Activated CD8-positive, alpha-beta T cell treated with anti-CD3 and anti-CD28 coated beads for 36 hours (primary cell): ENCODE data around the gene SOCS4. TPM values are rescaled to one million over a fixed set of nuclear protein-coding genes. Genes with fewer than 3 reads are reported as not detected.
A peak's percentile ranks its signal among the peaks of the same experiment; 100 is the strongest.

Experiments used
- ATAC-seq: fragments of 200-7000 bp; cut with Tn5 transposase; one replicate; pipeline ENCODE4 v1.10.0; 2021; ENCODE audit warnings: mild to moderate bottlenecking, moderate library complexity
- CTCF ChIA-PET: fragments of 350-600 bp; sonication (Branson Sonifier 250); formaldehyde crosslinking; loops from one replicate; lab custom pipeline; 2021; ENCODE audit warnings: antibody characterized with exemption; lab: Charles Lee
- POLR2A ChIA-PET: fragments of 350-600 bp; sonication (Branson Sonifier 250); formaldehyde crosslinking; loops from one replicate; lab custom pipeline; 2021; ENCODE audit warnings: antibody characterized with exemption; lab: Charles Lee
- DNase-seq: peaks from one replicate; pipeline ENCODE4 v3.0.0-alpha.2; 2020
- H3K27ac Mint-ChIP-seq: one replicate; pipeline ENCODE4 v1.8.0; 2021; ENCODE audit warnings: mild to moderate bottlenecking, mixed read lengths
- H3K27me3 Mint-ChIP-seq: one replicate; pipeline ENCODE4 v1.8.0; 2021; ENCODE audit warnings: mixed read lengths
- H3K36me3 Mint-ChIP-seq: one replicate; pipeline ENCODE4 v1.8.0; 2021; ENCODE audit warnings: low read depth, mixed read lengths
- H3K4me1 Mint-ChIP-seq: one replicate; pipeline ENCODE4 v1.8.0; 2021; ENCODE audit warnings: low read depth, mixed read lengths
- H3K4me3 Mint-ChIP-seq: one replicate; pipeline ENCODE4 v1.8.0; 2021; ENCODE audit warnings: mild to moderate bottlenecking, moderate library complexity, mixed read lengths
- H3K9me3 Mint-ChIP-seq: one replicate; pipeline ENCODE4 v1.8.0; 2021; ENCODE audit warnings: mixed read lengths
- CTCF ChIP-seq: fragments of 200-600 bp; IDR thresholded peaks from one replicate; pipeline ENCODE4 v1.8.0; 2022; ENCODE audit warnings: antibody characterized with exemption, mild to moderate bottlenecking
- intact Hi-C: fragments of 100-400 bp; cut with micrococcal nuclease; formaldehyde crosslinking; loops from one replicate; pipeline ENCODE4 v1.10.0; 2022
- total RNA-seq, 2 experiments: library from RNA; stranded (reverse); gene quantifications; one replicate each; pipeline ENCODE4 v1.2.3, GENCODE V29; 2021

The SOCS4 gene
- total RNA-seq, 2 experiments from 2014 or later: 19.8 to 20.8 TPM

- intact Hi-C loops: loop anchor here (2.0 kb wide), 1 partner anchor 72 kb away; no protein-coding TSS in a partner anchor
- no peaks in the 10 kb centered on the region for H3K27me3 Mint-ChIP-seq
- H3K9me3 Mint-ChIP-seq: no peaks in the 10 kb centered on the region
Measured at GRCh38 chr14:55088356-55088755, 61.3 kb downstream of the SOCS4 start.

GRCh38 chr14:55092341-55092740 is 65.3 kb downstream of the SOCS4 start:
- DNase-seq: no peak
- peaks cover 5% of the 10 kb centered on the region for H3K4me1 Mint-ChIP-seq
- no peak for ATAC-seq
- ChIA-PET POLR2A (interaction anchor here (1.2 kb wide), 1 partner anchor 35 kb away, joined by 4 read pairs; no protein-coding TSS in a partner anchor), CTCF (interaction anchor here (1.3 to 4.3 kb wide), 3 partner anchors 10 to 68 kb away, joined by 4 to 26 read pairs (median 7); partner anchors contain the start of gene MAPK1IP1L)
- H3K27ac Mint-ChIP-seq: no peak overlapping the region
- no peak overlapping the region for H3K4me3 Mint-ChIP-seq
- intact Hi-C loops: no loop called here
- H3K27me3 Mint-ChIP-seq: no peaks in the 10 kb centered on the region
- H3K36me3 Mint-ChIP-seq: no peaks in the 10 kb centered on the region
- H3K9me3 Mint-ChIP-seq: no peaks in the 10 kb centered on the region
- TF ChIP-seq CTCF: no peak

More at GRCh38 chr14:55088356-55088755, 61.3 kb downstream of the SOCS4 start:
- DNase-seq (no peak), ATAC-seq (no peak)
- Mint-ChIP-seq H3K27ac (no peak overlapping the region), H3K36me3 (no peaks in the 10 kb centered on the region), H3K4me1 (no peaks in the 10 kb centered on the region), H3K4me3 (no peak overlapping the region)
- CTCF ChIA-PET: interaction anchor here (0.6 to 4.6 kb wide), 8 partner anchors 10 to 101 kb away, joined by 3 to 43 read pairs (median 3); no protein-coding TSS in a partner anchor
- POLR2A ChIA-PET: no interaction called here
- no peak for TF ChIP-seq CTCF

GRCh38 chr14:55094292-55095157 is 67.5 kb downstream of the SOCS4 start:
- CTCF ChIA-PET: interaction anchor here (0.8 to 4.3 kb wide), 5 partner anchors 37 to 180 kb away, joined by 3 to 26 read pairs (median 4); partner anchors contain the start of gene MAPK1IP1L
- Mint-ChIP-seq H3K27ac (no peak overlapping the region), H3K9me3 (no peaks in the 10 kb centered on the region), H3K27me3 (no peaks in the 10 kb centered on the region), H3K36me3 (peaks cover 1% of the 10 kb centered on the region), H3K4me1 (peaks cover 20% of the 10 kb centered on the region), H3K4me3 (no peak overlapping the region)
- intact Hi-C loops: no loop called here
- POLR2A ChIA-PET: interaction anchor here (1.3 kb wide), 1 partner anchor 9 kb away, joined by 8 read pairs; no protein-coding TSS in a partner anchor
- ATAC-seq (no peak), DNase-seq (no peak)
- TF ChIP-seq CTCF: no peak

- ATAC-seq (peak; percentile 73), DNase-seq (peak; percentile 82)
- Mint-ChIP-seq H3K9me3 (no peaks in the 10 kb centered on the region), H3K27ac (peak overlapping the region; percentile 70), H3K4me1 (peaks cover 40% of the 10 kb centered on the region), H3K27me3 (no peaks in the 10 kb centered on the region), H3K4me3 (peak overlapping the region; percentile 0), H3K36me3 (peaks cover 1% of the 10 kb centered on the region)
- TF ChIP-seq CTCF: no peak
- intact Hi-C loops: no loop called here
- ChIA-PET POLR2A (interaction anchor here (0.6 to 1.2 kb wide), 6 partner anchors 10 to 519 kb away, joined by 3 to 7 read pairs (median 4); partner anchors contain the start of genes SOCS4 and WDHD1), CTCF (interaction anchor here (0.6 to 1.8 kb wide), 6 partner anchors 8 to 173 kb away, joined by 3 to 7 read pairs (median 4); partner anchors contain the start of genes FBXO34 and MAPK1IP1L)
Measured at GRCh38 chr14:55097881-55098560, 71.0 kb downstream of the SOCS4 start.
